Measurements from ENCODE around the gene DNASE2. TPM values are rescaled to one million over a fixed set of nuclear protein-coding genes. Genes with fewer than 3 reads are reported as not detected.

The DNASE2 gene
- total RNA-seq, 1 experiment from 2014 or later: 78.9 TPM

DNA sequence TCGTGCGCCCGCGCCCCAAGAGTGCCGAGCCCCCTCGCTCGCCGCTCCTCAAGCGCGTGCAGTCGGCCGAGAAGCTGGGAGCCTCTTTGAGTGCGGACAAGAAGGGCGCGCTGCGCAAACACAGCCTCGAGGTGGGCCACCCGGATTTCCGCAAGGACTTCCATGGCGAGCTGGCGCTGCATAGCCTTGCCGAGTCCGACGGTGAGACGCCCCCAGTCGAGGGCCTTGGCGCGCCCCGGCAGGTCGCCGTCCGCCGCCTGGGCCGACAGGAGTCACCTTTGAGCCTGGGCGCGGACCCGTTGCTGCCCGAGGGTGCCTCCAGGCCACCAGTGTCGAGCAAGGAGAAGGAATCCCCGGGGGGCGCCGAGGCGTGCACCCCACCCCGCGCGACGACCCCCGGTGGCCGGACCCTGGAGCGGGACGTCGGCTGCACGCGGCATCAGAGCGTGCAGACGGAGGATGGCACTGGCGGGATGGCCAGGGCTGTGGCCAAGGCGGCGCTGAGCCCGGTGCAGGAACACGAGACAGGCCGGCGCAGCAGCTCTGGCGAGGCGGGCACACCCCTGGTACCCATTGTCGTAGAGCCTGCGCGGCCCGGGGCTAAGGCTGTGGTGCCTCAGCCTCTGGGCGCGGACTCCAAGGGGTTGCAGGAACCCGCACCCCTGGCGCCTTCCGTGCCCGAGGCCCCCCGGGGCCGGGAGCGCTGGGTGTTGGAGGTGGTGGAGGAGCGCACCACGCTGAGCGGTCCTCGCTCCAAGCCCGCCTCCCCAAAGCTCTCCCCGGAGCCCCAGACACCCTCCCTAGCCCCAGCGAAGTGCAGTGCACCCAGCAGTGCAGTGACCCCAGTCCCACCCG lies 7.1 kb downstream of the DNASE2 start:
- DNase-seq (ENCODE audit: low read depth, low spot score) (no peak), ATAC-seq (no peak)
- H3K27me3 ChIP-seq (ENCODE audit: control insufficient read depth, insufficient read depth, low read length): no peaks in the 10 kb centered on the region
- TF ChIP-seq, protein P1, sequence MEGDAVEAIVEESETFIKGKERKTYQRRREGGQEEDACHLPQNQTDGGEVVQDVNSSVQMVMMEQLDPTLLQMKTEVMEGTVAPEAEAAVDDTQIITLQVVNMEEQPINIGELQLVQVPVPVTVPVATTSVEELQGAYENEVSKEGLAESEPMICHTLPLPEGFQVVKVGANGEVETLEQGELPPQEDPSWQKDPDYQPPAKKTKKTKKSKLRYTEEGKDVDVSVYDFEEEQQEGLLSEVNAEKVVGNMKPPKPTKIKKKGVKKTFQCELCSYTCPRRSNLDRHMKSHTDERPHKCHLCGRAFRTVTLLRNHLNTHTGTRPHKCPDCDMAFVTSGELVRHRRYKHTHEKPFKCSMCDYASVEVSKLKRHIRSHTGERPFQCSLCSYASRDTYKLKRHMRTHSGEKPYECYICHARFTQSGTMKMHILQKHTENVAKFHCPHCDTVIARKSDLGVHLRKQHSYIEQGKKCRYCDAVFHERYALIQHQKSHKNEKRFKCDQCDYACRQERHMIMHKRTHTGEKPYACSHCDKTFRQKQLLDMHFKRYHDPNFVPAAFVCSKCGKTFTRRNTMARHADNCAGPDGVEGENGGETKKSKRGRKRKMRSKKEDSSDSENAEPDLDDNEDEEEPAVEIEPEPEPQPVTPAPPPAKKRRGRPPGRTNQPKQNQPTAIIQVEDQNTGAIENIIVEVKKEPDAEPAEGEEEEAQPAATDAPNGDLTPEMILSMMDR (IDR thresholded peaks at IDR 0.05): no peak
- ChIA-PET POLR2A (no interaction called here), CTCF (interaction anchor here (0.7 kb wide), 1 partner anchor 160 kb away, joined by 3 read pairs; no protein-coding TSS in a partner anchor)
- intact Hi-C loops (cut with micrococcal nuclease; ENCODE audit: unreplicated experiment): no loop called here
- H3K4me3 ChIP-seq (ENCODE audit: low read depth in 2 of 2, low read length in 2 of 2): no peak overlapping the region
- H3K27ac ChIP-seq (ENCODE audit: low read length): no peak overlapping the region
- no TSS peak for BruUV-seq (replicated peaks)
- H3K36me3 ChIP-seq (ENCODE audit: control insufficient read depth, insufficient read depth, low read length): no peaks in the 10 kb centered on the region
- no peaks in the 10 kb centered on the region for H3K4me1 ChIP-seq (ENCODE audit: control insufficient read depth, insufficient read depth, low read length)
- H3K9me3 ChIP-seq (ENCODE audit: control insufficient read depth, insufficient read depth, low read depth, low read length): no peaks in the 10 kb centered on the region
- in situ Hi-C loops (cut with HindIII; ENCODE audit: low pct_unique_long_range_greater_than_20kb, low sequenced_read_pairs): no loop called here

DNA sequence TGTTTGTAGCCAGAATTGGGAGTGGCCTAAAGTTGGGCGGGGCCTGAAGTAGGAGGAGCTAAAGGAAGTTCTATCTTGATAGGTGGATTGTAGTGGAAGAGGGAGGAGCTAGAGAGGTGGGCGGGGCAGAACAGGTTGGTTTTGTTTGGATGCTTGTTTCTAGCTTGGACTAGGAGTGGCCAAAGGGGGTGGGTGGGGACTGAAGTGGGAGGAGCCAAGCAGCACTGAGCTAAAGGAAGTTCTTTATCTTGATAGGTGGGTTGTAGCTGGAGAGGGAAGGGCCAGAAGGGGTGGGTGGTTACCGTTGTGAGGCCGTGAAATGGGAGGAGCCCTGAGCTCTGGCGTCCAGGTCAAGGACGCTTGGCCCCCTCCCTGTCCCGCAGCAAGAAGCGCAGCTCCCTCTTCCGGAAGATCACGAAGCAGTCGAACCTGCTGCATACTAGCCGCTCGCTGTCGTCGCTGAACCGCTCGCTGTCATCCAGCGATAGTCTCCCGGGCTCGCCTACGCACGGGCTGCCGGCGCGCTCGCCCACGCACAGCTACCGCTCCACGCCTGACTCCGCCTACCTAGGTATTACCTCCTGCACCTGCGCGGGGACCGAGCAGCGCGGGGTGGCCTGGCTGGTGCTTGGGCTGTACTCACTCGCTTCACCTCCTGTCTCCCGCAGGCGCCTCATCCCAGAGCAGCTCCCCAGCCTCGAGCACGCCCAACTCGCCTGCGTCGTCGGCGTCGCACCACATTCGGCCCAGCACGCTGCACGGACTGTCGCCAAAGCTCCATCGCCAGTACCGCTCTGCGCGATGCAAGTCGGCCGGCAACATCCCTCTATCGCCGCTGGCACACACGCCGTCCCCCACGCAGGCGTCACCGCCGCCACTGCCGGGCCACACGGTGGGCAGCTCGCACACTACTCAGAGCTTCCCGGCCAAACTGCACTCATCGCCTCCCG lies 8.0 kb downstream of the DNASE2 start:
- DNase-seq (ENCODE audit: low read depth, low spot score): no peak
- peak overlapping the region; percentile 13 to 27; a peak in 2 of 4 replicates for H3K4me3 ChIP-seq (ENCODE audit: low read depth in 2 of 2, low read length in 2 of 2)

More for the DNA sequence above, 8.0 kb downstream of the DNASE2 start:
- no peaks in the 10 kb centered on the region for H3K4me1 ChIP-seq (ENCODE audit: control insufficient read depth, insufficient read depth, low read length)
- ATAC-seq: peak; percentile 79
- CTCF ChIA-PET: interaction anchor here (0.6 to 1.1 kb wide), 5 partner anchors 8 to 1478 kb away, joined by 3 to 11 read pairs (median 6); partner anchors contain the start of gene DNASE2
- no peaks in the 10 kb centered on the region for H3K27me3 ChIP-seq (ENCODE audit: control insufficient read depth, insufficient read depth, low read length)
- intact Hi-C loops (cut with micrococcal nuclease; ENCODE audit: unreplicated experiment) (no loop called here), in situ Hi-C loops (cut with HindIII; ENCODE audit: low pct_unique_long_range_greater_than_20kb, low sequenced_read_pairs) (no loop called here)
- no TSS peak for BruUV-seq (replicated peaks)
- TF ChIP-seq SIN3A (IDR thresholded peaks at IDR 0.05; ENCODE audit: borderline replicate concordance, insufficient read depth, low read depth, low read length) (no peak), TCF7L2 (IDR thresholded peaks at IDR 0.05; ENCODE audit: low read depth, low read length) (no peak), POLR2AphosphoS5 (IDR thresholded peaks at IDR 0.05; ENCODE audit: low read depth, low read length) (no peak)
- TF ChIP-seq, protein P2, sequence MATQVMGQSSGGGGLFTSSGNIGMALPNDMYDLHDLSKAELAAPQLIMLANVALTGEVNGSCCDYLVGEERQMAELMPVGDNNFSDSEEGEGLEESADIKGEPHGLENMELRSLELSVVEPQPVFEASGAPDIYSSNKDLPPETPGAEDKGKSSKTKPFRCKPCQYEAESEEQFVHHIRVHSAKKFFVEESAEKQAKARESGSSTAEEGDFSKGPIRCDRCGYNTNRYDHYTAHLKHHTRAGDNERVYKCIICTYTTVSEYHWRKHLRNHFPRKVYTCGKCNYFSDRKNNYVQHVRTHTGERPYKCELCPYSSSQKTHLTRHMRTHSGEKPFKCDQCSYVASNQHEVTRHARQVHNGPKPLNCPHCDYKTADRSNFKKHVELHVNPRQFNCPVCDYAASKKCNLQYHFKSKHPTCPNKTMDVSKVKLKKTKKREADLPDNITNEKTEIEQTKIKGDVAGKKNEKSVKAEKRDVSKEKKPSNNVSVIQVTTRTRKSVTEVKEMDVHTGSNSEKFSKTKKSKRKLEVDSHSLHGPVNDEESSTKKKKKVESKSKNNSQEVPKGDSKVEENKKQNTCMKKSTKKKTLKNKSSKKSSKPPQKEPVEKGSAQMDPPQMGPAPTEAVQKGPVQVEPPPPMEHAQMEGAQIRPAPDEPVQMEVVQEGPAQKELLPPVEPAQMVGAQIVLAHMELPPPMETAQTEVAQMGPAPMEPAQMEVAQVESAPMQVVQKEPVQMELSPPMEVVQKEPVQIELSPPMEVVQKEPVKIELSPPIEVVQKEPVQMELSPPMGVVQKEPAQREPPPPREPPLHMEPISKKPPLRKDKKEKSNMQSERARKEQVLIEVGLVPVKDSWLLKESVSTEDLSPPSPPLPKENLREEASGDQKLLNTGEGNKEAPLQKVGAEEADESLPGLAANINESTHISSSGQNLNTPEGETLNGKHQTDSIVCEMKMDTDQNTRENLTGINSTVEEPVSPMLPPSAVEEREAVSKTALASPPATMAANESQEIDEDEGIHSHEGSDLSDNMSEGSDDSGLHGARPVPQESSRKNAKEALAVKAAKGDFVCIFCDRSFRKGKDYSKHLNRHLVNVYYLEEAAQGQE (IDR thresholded peaks at IDR 0.05; ENCODE audit: insufficient read depth in 1 of 2, low read depth in 2 of 2, low read length in 1 of 2): no peak
- TF ChIP-seq, protein P1 (IDR thresholded peaks at IDR 0.05): no peak; the same call in 1 of the 2 replicates
- H3K36me3 ChIP-seq (ENCODE audit: control insufficient read depth, insufficient read depth, low read length): no peaks in the 10 kb centered on the region
- no peak overlapping the region for H3K27ac ChIP-seq (ENCODE audit: low read length)
- POLR2A ChIA-PET: no interaction called here
- no peaks in the 10 kb centered on the region for H3K9me3 ChIP-seq (ENCODE audit: control insufficient read depth, insufficient read depth, low read depth, low read length)
